ENCODE data around the gene ROCK2.
A peak's percentile ranks its signal among the peaks of the same experiment; 100 is the strongest.

The ROCK2 gene

DNA sequence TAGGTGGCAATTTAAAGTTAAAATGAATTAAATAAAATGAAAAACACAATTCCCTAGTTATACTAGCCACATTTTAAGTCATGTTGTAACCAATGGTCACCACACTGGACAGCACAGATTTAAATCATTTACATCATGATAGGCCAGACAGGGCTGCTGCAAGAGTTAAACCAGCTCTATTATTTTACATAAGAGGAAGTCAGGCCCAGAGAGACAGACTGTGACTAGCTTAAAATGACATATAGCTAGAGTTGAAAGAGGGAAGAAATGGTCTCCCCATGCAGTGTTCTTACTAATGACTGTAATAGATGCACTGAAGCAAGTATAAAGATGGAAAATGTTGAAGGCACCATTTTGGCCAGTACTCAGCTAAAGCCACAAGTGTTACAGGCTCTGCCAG, 119.5 kb downstream of the ROCK2 start:
- no peak for DNase-seq

- no peak for DNase-seq
Observed at GRCh38 chr2:11222845-11223244, 121.6 kb downstream of the ROCK2 start.

DNA sequence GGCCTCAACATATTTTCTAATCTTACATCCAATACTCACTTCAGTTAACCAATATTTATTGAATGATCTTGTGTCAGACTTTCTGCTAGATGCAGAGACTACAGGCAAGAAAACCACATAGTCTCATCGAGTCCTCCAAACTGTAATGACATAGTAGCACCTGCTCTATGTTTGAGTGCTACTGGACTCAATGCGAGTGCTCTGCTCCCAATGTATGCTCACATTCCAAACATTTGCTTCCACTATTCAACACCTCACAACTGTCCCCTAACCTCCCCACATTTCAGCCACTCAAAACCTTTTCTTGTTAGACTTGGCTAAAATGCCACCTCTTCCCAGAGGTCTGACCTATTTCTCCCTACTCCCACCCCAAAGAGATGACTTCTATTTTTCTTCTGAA, 124.0 kb downstream of the ROCK2 start:
- DNase-seq = no peak

GRCh38 chr2:11215407-11215806, 129.0 kb downstream of the ROCK2 start:
- DNase-seq = no peak

DNA sequence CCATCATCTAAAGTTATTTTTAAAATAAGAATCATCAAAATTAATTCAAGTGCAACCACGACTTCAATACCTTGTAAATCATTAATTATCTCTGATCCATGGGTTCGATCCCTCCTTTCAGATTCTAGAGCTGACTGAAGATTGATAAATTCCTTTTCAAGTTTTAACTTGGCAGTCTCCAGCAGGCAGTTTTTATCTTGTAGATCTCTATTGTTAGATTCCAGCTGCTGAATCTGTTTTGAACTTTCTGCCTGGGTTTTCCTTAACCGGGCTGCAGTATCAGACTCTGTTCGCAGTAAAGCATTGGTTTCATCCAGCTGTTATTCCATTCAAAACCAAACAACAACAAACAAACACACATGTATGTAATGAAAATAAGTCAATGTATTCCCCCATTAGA, 129.7 kb downstream of the ROCK2 start:
- no peak for DNase-seq

DNA sequence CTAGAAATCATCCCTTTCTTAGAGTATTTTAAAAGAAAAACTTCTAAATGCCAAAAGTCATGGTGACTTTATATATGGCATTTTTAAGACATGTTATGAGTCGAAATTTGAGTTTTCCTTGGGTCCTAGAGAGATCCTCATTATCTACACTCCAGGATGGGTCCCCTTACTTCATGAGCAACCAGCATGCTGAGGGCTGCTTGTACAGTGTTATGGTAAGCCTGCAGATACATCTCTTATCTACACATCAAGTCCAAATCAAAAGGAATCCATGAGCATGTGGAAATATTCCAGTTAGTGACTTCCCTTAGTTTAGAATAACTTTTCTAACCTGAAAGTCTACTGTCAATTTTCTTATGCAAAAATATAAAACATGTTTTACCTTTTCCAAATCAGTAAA, 130.5 kb downstream of the ROCK2 start:
- no peak for DNase-seq

DNA sequence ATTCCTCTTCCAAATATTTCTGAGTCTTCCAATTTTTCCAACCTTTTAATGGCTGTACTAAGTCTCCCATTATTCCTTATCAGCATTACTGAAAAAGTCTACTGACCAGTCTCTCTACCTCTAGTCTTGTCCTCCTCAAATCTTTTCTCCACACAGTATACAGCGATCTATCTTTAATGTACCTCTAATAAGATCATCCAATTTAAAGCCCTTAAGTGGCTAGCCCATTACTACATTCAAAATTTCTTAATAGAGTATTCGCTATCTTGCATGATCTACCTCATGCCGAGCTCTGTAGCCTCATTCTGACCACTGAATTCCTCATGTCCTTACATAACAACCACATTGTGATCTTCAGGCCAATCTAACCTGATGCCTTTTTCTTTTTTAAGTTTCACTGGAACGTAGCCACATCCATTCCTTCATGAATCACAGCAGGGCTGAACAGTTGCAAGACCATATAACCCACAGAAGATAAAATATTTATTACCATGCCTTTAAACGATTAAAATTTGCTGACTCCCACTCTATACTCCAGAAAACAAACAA, 131.3 kb downstream of the ROCK2 start:
- no peak for DNase-seq

- no peak for DNase-seq
Observed at GRCh38 chr2:11212645-11213044, 131.8 kb downstream of the ROCK2 start.

DNA sequence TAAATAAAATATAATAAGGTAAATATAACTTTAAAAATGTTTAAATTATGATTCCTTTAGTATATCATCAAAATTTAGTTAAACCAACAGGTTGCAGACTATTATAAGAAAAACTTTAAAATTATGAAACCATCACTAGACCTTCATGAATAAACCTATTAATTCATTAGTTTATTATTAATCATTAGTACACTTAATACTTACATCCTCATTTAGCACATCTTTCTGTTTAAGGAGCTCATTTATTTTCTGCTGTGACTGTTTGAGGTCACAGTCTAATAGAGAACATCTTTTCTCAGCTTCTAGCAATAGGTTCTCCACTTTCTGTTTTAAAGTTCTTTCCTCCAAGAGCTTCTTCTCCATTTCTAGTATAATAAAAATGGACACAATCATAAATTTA, 136.4 kb downstream of the ROCK2 start:
- DNase-seq = no peak

DNA sequence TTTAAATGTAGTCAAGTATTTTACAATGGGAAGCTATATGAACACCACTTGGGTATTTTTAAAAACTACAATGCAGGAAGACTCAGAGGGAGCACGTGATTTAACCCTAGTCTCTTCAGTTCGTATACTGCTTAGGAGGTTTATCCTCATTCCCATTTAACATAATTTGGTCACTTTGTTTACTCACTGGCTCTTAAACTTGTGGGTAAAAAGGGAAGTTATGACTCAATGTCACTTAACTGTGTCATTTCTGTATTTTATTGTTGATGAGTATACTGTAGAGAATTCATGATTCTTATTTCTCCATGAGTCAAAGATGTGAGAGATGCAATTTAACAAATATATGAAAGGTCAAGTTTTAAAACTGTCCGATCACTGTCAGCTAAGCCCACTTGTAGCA, 141.0 kb downstream of the ROCK2 start:
- no peak for DNase-seq

- no peak for DNase-seq
Observed at GRCh38 chr2:11201969-11202368, 142.5 kb downstream of the ROCK2 start.

GRCh38 chr2:11200651-11201050, 143.8 kb downstream of the ROCK2 start:
- no peak for DNase-seq

- no peak for DNase-seq
Observed at GRCh38 chr2:11196246-11196645, 148.2 kb downstream of the ROCK2 start.

- no peak for DNase-seq
Observed at GRCh38 chr2:11187731-11188130, 156.7 kb downstream of the ROCK2 start.

DNA sequence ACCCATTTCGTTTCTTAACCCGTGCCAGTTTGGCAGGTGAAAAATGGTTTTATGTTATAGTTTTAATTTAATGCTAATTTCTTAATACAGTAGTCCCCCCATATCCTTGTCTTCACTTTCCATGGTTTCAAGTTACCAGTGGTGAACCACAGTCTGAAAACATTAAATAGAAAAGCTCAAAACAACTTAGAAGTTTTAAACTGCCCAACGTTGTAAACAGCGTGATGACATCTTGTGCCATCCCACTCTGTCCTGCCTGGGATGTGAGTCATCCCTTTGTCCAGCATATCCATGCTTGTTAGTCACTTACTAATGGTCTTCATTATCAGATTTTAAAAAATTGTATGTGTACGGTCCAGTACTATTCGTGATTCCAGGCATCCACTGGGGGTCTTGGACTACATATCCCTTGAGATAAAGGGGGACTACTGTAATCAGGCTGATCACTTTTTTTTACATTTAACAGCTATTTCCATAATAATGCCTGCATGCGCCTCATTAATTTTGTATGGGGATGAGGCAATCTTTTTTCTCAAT, 157.3 kb downstream of the ROCK2 start:
- DNase-seq = no peak

GRCh38 chr2:11186145-11186544, 158.3 kb downstream of the ROCK2 start:
- no peak for DNase-seq

- DNase-seq = no peak
Observed at GRCh38 chr2:11182951-11183350, 161.5 kb downstream of the ROCK2 start.

GRCh38 chr2:11180653-11181052, 163.8 kb downstream of the ROCK2 start:
- DNase-seq = no peak

DNA sequence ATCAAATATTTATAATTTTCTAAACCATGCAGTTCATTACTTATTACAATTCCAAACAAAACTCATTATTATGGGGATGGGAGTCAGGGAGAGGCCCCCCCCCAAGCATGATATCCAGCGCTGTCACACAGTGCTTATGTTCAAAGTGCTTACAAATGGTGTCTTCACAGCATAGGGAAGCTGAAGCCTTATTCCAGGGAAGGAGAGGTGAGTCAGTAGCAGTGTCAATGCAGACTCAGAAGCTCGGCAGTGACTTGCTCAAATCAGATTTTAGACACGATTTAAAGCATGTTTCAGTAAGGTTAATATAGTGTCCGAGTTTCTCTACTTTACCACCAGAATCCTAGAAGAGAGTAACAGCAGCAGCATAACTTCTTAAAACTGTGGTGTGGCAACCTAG, 164.5 kb downstream of the ROCK2 start:
- DNase-seq = no peak

DNA sequence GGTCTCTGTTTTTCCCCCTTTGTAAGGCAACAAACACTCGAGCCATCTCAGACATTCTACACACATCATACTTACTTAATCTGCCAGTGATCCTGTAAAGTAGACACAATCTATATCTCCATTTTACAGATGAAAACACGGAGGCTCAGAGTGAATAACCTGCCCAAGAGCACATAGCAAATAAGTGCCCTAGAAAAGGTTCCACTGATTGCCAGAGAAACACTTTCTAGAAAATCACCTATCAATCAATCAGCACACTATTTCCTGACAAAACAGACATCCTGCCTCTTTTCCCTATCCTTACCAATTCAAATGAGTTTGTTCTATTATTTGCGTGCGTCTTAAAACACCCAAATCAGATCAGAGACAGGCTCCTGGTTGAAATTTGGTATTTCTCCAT, 165.2 kb downstream of the ROCK2 start:
- no peak for DNase-seq

DNA sequence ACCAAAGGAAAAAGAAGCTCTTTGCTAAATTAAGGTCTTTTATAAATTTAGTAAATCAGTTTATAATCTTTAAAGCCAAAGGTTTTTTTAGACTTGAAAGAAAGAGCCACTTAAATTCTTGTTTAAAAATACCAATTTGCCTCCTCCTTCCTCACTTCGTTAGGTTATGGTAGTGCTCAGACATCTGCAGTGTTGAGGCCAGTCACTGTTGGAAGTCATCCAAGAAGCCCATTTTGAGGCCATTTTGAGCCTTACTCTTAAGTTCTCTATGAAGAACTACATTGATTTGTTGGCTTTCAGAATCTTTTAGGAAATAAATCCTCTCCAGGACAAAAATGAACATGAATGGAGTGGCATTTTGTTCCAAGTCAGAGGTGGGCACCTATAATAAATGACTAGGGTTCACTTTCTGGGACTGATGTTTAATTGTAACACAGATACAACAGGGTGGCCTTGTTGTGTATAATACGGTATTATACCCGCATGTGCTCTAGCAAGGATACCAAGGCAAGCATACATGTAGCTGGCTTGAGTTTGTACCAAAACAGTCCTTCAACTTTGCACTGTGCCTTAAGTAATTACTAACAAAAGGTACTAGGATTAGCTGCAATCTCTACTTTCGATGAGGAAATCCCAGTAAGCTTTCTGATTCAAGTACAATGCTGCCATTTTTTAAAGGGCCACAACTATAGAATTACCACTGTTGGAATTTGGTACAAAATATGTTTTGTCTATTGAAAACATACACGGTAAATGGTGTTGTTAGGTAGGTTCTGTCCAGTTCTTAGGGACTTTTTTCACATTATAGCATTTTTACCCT, 166.4 kb downstream of the ROCK2 start:
- peak in 1 of 2 experiments; percentile 21 for DNase-seq

DNA sequence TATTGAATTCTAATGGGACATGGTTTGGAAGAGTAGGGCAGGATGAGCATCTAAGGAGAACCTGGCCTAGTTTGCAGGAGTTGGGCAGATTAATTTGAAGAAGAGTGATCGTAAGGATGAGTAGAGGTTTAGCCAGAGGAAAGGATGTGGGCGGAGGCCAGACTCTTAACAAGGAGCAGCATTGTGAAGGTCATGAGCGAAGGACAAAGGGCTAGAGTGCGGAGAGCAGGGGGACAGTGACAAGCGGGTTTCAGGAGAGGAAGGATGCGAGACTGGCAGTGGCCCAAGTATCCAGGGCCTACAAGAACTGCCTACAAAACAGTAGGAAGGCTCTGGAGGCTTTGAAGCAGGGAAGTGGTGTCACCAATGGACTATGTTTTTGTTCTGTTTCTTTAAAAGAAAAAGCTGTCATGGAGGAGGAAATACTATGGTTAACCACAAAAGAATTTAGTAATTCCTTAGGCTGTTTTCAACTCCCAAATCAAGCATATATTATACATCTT, 169.1 kb downstream of the ROCK2 start:
- DNase-seq = no peak

GRCh38 chr2:11174222-11174621, 170.2 kb downstream of the ROCK2 start:
- no peak for DNase-seq

DNA sequence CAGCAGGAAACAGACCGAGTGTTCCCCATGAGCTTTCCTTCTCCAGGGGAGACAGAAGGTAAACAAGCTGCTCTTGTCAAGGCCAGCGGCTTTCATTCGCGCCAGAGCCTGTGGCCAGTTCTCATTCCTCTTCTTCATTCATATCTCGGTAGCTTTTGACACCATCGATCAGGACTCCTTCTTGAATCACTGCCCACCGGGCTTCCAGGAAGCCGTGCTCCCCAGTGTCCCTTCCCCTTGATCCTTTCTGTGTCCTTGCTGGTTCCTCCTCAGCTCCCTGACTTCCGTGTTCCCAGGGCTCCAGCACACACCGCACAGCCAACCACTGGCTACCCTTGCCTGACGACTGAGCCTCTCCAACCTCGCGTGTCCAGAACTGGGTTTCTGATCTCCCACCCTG, 175.1 kb downstream of the ROCK2 start:
- DNase-seq = no peak

Measured in NCI-H187 (cell line).